ENCODE measurements around the gene ARFIP1.

DNA sequence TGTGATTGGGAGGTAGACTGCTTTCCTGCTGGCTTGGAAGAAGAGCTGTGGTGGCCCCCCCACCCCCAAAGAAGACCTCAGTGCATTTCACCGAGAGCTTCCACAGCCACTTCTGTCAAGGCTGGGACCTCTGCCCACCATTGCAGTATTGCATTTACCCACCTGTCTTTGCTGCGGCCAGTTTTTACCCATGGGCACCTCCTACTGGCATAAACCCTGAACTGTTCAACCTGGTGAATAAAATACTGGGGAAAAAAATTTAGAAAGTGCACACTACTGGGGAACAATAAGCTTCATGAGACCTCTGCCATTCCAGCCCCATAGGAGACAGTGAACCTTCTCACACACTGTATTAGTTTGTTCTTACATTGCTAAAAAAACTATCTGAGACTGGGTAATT lies 40.3 kb downstream of the ARFIP1 start:
- TF ChIP-seq CTCF (IDR thresholded peaks at IDR 0.05) = no peak
- TF ChIP-seq POLR2A (IDR thresholded peaks at IDR 0.05; ENCODE audit: low read depth) = no peak
- TF ChIP-seq EP300 (IDR thresholded peaks at IDR 0.05) = no peak
- TF ChIP-seq POLR2AphosphoS5 (IDR thresholded peaks at IDR 0.05) = no peak
